ENCODE results near the gene CEP63.

The CEP63 gene

DNA sequence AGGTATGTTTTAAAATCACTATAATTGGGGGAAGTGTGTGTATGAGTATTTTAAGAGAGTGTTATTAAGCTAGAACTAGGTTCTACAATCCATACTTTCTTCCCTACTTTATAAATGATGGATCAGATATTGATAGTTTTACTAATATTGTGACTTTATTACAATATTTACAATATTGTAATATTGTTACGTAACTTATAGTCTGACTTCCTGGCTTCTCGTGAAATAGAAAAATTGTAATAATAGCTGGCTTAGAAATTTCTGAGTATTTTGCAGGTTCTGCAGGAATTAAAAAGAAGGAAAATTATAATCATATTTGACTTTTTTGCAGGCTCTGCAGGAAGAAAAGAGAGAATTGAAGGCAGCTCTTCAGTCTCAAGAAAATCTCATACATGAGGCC lies 60.0 kb downstream of the CEP63 start:
- DNase-seq, result no peak
- Histone ChIP-seq H3K4me3 (ENCODE audit: low read depth, low read length) (no peak overlapping the region), H3K4me1 (0 out of 2 replicates have a peak, but pooled peaks cover 4% of the 10 kb centered on the region), H3K27me3 (no peaks in the 10 kb centered on the region), H3K9me3 (no peaks in the 10 kb centered on the region), H3K36me3 (peaks cover 2% of the 10 kb centered on the region)
- no peak for TF ChIP-seq CTCF (IDR thresholded peaks at IDR 0.05; ENCODE audit: low read depth, low read length)

DNA sequence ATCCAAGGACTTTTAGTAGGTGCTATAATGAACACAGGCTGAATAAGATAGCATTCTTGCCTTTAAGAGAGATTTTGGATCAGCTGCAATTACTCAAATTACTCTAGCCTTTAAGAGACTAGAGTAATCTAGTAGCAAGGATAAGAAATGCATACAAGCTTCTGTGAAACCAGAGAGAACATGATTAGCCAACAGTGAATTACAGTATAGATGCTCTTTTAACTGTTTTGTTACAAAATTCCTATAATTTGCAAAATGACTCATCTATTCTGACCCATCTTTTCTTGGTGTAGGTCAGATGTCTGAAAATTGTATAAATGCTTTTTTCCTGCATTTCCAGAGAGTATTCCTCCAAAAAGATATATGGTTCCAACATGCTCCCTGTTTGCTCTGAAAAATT lies 66.9 kb downstream of the CEP63 start:
- H3K36me3 ChIP-seq, result peaks cover 2% of the 10 kb centered on the region
- no peak overlapping the region for H3K4me3 ChIP-seq (ENCODE audit: low read depth, low read length)
- no peaks in the 10 kb centered on the region for H3K27me3 ChIP-seq
- no peak for TF ChIP-seq CTCF (IDR thresholded peaks at IDR 0.05; ENCODE audit: low read depth, low read length)
- no peak for DNase-seq
- H3K4me1 ChIP-seq, result no peaks in the 10 kb centered on the region
- H3K9me3 ChIP-seq, result no peaks in the 10 kb centered on the region

- no peaks in the 10 kb centered on the region for H3K27me3 ChIP-seq
- TF ChIP-seq CTCF (IDR thresholded peaks at IDR 0.05; ENCODE audit: low read depth, low read length), result no peak
- H3K4me1 ChIP-seq, result no peaks in the 10 kb centered on the region
- no peak for DNase-seq
- H3K36me3 ChIP-seq, result no peaks in the 10 kb centered on the region
- no peak overlapping the region for H3K4me3 ChIP-seq (ENCODE audit: low read depth, low read length)
- no peaks in the 10 kb centered on the region for H3K9me3 ChIP-seq
Measured at GRCh38 chr3:134559591-134559990, 73.7 kb downstream of the CEP63 start.

DNA sequence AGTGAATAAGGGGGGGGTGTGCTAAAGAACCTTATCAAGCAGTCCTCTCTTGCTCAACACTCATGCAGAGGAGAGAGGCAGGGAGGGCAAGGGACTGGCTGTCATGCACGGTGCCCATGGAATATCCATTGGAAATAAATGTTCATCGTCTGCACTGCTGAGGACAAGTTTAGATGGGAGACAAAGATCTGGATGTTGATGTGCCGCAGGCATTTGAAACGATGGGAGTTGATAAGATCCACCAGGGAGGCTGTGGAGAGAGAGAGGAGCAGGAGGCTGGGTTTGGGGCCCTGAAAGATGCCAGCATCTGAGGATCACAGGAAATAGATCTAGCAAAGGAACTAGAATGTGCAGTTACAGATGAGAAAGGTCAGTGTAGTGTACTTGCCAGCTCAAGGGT lies 76.2 kb downstream of the CEP63 start:
- no peaks in the 10 kb centered on the region for H3K9me3 ChIP-seq
- no peak for TF ChIP-seq CTCF (IDR thresholded peaks at IDR 0.05; ENCODE audit: low read depth, low read length)
- H3K27me3 ChIP-seq, result no peaks in the 10 kb centered on the region
- no peak overlapping the region for H3K4me3 ChIP-seq (ENCODE audit: low read depth, low read length)
- no peak for DNase-seq
- H3K4me1 ChIP-seq, result no peaks in the 10 kb centered on the region
- H3K36me3 ChIP-seq, result no peaks in the 10 kb centered on the region

DNA sequence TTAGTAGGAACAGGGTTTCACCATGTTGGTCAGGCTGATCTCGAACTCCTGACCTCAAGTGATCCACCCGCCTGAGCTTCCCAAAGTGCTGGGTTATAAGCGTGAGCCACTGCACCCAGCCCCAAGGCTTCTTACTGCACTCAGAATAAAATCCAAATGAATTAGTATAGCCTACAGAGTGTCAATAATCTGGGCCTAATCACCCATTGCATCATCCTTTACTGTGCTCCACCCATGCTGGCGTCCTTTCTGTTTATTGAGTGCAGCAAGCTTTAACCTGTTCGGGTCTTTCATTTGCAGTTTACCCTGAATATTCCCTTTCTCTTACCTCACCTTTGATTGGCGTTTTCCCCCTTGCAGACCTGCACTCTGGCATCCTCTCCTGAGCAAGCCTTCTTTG lies 77.7 kb downstream of the CEP63 start:
- TF ChIP-seq CTCF (IDR thresholded peaks at IDR 0.05; ENCODE audit: low read depth, low read length), result no peak
- H3K27me3 ChIP-seq, result no peaks in the 10 kb centered on the region
- no peaks in the 10 kb centered on the region for H3K36me3 ChIP-seq

GRCh38 chr3:134564991-134565390 lies 79.1 kb downstream of the CEP63 start:
- no peak overlapping the region for H3K4me3 ChIP-seq (ENCODE audit: low read depth, low read length)
- H3K9me3 ChIP-seq, result no peaks in the 10 kb centered on the region
- H3K27me3 ChIP-seq, result no peaks in the 10 kb centered on the region
- DNase-seq, result no peak
- H3K36me3 ChIP-seq, result no peaks in the 10 kb centered on the region
- no peak for TF ChIP-seq CTCF (IDR thresholded peaks at IDR 0.05; ENCODE audit: low read depth, low read length)
- no peaks in the 10 kb centered on the region for H3K4me1 ChIP-seq

More for the DNA sequence above, 77.7 kb downstream of the CEP63 start:
- no peak for DNase-seq
- Histone ChIP-seq H3K9me3 (no peaks in the 10 kb centered on the region), H3K4me3 (ENCODE audit: low read depth, low read length) (no peak overlapping the region), H3K4me1 (no peaks in the 10 kb centered on the region)
